HG02763 (cell line): Measurements from ENCODE around the gene LRRC61.
"Not testable (repeated sequence)": the region's sequence is repeated elsewhere in the genome, so short reads cannot be mapped to it uniquely, and the experiment has no call there.

Experiments
- ATAC-seq: cut with Tn5 transposase; IDR thresholded peaks from one replicate; pipeline ENCODE4 v1.9.1; 2021; ENCODE audit warnings: mild to moderate bottlenecking, moderate library complexity; ENCODE audit not compliant: unreplicated experiment

LRRC61 gene

GRCh38 chr7:150307129-150307528 lies 16.0 kb upstream of the LRRC61 start:
- no peak for ATAC-seq

- ATAC-seq, result no peak
These were observed 15.3 kb upstream of the LRRC61 start for GRCh38 chr7:150307904-150308303.

GRCh38 chr7:150308575-150308974 lies 14.6 kb upstream of the LRRC61 start:
- no peak for ATAC-seq

- ATAC-seq, result no peak
These were observed 12.0 kb upstream of the LRRC61 start for GRCh38 chr7:150311146-150311545.

GRCh38 chr7:150311711-150312110 lies 11.4 kb upstream of the LRRC61 start:
- no peak for ATAC-seq

- ATAC-seq, result not testable (repeated sequence)
These were observed 10.3 kb upstream of the LRRC61 start for GRCh38 chr7:150312649-150313366.

GRCh38 chr7:150313367-150313809 lies 9.8 kb upstream of the LRRC61 start:
- no peak for ATAC-seq

GRCh38 chr7:150313870-150314269 lies 9.3 kb upstream of the LRRC61 start:
- ATAC-seq, result no peak

- no peak for ATAC-seq
These were observed 8.4 kb upstream of the LRRC61 start for GRCh38 chr7:150314639-150315239.

GRCh38 chr7:150316987-150317386 lies 6.2 kb upstream of the LRRC61 start:
- not testable (repeated sequence) for ATAC-seq

GRCh38 chr7:150317748-150318444 lies 5.3 kb upstream of the LRRC61 start:
- ATAC-seq, result no peak

GRCh38 chr7:150321788-150322113 lies 1.4 kb upstream of the LRRC61 start:
- ATAC-seq, result no peak

- ATAC-seq, result no peak
These were observed 882 bp upstream of the LRRC61 start for GRCh38 chr7:150322114-150322832.

GRCh38 chr7:150323682-150324372 lies 672 bp downstream of the LRRC61 start:
- no peak for ATAC-seq

GRCh38 chr7:150324373-150324961 lies 1.3 kb downstream of the LRRC61 start:
- no peak for ATAC-seq

- no peak for ATAC-seq
These were observed 2.0 kb downstream of the LRRC61 start for GRCh38 chr7:150325110-150325611.

GRCh38 chr7:150325901-150326300 lies 2.7 kb downstream of the LRRC61 start:
- no peak for ATAC-seq

- no peak for ATAC-seq
These were observed 3.6 kb downstream of the LRRC61 start for GRCh38 chr7:150326657-150327268.

GRCh38 chr7:150327308-150327707 lies 4.2 kb downstream of the LRRC61 start:
- no peak for ATAC-seq
